HG03460 (cell line): ENCODE data around the gene LILRB4.
"Not testable (repeated sequence)": the region's sequence is repeated elsewhere in the genome, so short reads cannot be mapped to it uniquely, and the experiment has no call there.

Experiments
- ATAC-seq: cut with Tn5 transposase; IDR thresholded peaks from one replicate; pipeline ENCODE4 v1.9.1; 2021; ENCODE audit not compliant: unreplicated experiment

The LILRB4 gene

GRCh38 chr19:54648129-54648528 is 14.7 kb upstream of the LILRB4 start:
- no peak for ATAC-seq

- no peak for ATAC-seq
Observed at GRCh38 chr19:54650108-54650655, 12.6 kb upstream of the LILRB4 start.

GRCh38 chr19:54653181-54653809 is 9.5 kb upstream of the LILRB4 start:
- no peak for ATAC-seq

DNA sequence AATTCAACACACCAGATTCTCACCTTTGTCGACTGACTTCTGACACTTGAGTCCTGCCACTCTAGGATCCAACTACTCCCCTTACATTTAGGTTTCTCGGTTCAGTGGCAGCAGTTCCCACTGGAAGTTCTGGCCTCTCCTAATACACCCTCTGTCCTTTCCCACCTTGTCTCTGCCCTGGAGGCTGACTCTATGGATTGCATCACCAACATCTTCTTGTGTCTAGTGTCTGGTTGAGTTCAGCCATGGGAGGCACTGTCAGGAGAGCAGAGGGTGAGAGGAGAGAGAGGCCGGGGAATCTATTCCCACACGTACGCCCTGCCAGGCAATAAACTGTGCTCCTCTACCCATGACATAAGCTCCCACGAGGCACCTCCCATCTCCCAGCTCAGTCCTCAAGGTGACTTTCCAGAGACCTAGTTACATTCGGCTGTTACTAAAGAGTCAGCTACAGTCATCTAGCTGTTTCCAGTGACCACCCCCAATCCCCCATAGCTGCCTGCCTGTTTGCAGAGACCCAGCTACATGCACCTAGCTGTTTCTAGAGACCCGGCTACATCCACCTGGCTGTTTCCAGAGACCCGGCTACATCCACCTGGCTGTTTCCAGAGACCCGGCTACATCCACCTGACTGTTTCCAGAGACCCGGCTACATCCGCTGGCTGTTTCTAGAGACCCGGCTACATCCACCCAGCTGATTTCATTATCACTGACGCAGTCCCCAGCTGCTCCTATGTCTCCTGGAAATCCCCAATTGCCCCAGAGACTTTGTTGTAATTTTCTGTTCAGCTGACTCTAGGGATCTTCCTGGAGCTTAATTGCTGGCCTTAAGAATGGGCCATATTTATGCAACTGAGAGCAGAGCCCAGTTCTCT is 8.1 kb upstream of the LILRB4 start:
- no peak for ATAC-seq

DNA sequence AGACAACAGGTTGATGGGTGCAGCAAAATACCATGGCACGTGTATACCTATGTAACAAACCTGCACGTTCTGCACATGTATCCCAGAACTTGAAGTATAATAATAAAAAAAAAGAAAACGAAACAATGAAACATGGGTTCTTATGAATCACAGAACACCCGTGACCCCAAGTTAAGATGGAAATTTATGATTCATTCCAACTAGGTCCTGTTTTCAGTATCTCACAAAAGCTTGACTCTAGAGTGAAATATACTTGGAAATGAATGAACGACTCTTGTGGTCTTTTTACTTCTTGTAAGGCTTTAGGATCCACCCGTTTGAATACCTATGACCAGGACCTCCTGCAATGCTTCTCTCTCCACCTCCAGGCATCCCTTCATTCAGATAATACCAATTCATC is 3.5 kb upstream of the LILRB4 start:
- ATAC-seq = no peak

GRCh38 chr19:54660306-54660705 is 2.5 kb upstream of the LILRB4 start:
- no peak for ATAC-seq

DNA sequence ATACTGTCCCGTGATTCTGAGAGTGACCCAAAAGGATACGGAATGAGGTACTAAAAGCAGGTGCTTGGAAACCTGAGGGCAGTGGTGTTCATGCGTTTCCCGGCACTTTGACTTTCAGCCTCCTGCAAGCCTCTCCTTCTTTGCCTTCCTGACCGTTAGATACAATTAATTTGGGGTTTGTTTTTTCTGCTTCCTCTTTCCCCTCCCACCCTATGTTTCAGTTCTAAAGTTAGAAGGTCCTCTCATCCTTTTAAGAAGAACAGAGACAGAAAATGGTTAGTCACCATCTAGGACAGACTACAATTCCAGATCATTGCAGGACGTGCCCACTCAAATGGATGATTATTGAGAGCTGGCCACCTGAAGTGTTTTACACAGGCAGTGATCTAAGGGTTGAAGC is 1.8 kb upstream of the LILRB4 start:
- ATAC-seq = no peak

DNA sequence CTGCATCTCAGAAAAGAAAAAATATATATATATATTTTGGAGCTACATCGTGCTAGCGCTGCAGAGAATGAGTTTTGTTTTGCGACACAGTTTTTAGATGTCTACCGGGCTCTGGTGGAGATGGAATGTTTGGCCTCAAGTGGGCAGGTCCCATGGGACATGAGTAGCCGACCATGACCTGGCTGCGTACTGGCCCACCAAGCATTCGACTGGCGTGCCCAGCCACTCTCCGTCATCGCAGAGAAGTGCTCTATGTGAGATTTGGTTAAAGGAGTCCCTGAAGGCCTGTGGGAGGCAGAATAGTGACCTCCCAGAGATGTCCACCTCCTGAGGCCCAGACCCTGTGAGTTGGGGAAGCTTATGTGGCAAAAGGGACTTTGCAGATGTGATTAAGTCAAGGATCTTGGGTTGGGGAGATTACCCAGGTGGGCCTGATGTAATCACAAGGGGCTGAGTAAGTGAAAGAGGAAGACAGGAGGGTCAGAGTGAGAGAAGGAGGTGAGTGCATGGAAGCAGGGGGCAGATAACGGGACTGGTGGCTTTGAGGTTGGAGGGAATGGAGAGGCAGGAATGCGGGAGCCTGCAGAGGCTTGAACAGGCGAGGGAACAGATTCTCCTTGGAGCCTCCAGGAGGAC is 821 bp upstream of the LILRB4 start:
- ATAC-seq = no peak

GRCh38 chr19:54665530-54665929 is 2.7 kb downstream of the LILRB4 start:
- no peak for ATAC-seq

DNA sequence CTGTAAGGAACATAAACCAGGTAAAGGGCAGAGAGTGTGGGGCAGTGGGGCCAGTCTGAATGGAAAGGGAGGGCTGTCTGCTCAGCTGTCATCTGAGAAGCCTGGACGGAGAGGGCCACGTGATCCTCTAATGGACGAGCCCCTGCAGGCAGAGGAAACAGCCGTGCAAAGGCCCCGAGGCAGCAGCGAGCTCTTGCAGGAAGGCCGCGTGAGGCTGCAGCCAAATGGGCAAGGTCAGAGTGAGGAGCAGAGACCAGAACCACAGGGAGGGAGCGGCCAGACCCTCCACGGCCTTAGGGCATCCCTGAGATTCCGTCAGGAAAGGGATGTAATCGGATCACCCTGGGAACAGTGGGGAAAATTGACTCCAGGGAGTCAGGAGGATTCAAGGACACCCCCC is 4.4 kb downstream of the LILRB4 start:
- ATAC-seq = no peak

DNA sequence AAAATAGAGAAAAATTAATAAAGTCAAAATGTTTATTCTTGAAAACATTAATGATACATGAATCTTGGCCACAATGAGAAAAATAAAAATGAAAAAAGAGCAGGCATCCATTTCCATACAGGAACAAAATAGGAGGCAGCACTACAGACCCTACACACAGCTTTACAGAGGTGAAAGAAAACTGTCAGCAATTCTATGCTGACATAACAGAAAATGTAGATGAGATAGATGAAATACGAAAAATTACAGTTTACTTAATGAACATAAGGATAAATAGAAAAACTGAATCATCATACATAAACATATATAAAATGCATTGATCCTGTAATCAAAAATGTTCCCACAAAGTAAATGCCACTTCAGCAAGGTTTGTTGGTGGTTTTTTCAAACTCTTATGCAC is 5.6 kb downstream of the LILRB4 start:
- ATAC-seq = no peak

DNA sequence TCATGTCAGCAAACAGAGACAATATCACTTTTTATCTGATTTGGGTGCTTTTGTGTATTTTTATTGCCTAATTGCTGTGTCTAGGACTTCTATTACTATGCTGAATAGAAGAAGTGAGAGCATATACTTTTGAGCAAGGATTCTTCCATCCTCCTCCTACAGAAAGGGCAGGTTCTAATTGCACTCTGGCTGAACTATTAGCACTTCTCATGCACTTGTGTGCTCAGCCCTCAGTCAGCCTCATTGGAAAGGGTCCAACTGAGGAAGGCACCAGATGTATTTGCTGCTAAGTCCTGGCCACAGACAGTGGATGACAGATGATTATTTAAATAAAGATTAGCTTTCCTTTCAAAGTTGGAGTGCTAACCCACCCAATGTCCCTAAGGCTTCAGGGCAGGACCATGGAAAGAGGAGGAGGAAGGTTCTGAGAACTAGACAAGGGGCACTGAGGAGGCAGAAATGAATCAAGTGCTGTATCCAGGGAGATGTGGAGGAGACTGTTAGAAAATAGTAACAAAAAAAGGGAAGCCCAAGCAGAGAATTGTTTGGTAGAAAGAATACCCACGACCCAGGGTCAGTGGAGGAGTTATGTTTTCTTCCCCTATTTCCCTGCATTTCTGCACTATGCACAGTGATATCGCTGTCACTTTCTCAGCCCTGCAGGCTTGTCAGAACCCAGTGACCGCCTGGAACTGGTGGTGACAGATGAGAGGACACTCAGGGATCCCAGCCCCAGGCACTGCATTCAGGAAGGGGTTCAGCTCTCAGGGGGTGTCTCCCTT is 8.0 kb downstream of the LILRB4 start:
- no peak for ATAC-seq

DNA sequence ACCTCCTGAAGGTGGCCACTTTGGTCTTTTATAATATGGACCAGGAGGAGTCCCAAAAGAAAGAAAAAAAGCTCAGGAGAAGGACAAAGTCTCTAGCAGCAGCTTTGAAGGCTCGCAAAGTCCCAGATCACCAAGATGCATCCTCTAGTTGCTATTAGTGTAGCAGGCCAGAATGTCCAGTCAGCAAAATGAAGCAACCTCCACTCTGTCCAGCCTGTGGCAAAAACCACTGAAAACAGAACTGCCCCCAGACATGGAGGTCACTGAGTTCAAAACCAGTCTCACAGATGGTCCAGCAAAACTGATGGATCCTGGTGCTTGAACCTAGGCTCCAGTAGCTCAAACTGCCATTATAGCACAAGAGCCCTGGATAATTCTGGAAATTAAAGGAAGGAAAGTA is 10.4 kb downstream of the LILRB4 start:
- ATAC-seq = no peak

DNA sequence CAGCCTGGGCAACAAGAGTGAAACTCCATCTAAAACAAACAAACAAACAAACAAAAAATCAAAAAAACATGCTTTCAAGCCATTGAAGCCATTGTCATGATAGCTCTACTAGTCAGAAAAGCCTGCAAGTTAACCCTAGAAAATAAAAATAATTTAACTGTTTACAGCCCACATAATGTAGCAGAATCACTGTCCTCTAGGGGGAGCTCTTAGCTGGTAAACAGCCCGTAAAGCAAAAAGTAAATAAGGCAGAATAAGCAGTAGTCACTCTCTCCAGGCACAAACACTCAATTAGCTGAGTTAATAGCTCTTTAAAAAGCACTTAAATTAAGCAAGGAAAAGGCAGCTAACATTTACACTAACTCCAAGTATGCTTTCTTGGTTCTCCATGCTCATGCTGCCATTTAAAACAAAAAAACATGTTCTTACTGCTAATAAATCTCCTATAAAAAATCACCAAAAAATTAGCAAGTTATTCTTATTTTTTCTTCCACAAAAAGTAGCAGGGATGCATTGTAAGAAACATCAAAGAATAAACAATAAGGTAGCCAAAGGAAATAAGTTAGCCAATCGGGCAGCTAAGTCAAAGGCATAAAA is 11.3 kb downstream of the LILRB4 start:
- no peak for ATAC-seq

DNA sequence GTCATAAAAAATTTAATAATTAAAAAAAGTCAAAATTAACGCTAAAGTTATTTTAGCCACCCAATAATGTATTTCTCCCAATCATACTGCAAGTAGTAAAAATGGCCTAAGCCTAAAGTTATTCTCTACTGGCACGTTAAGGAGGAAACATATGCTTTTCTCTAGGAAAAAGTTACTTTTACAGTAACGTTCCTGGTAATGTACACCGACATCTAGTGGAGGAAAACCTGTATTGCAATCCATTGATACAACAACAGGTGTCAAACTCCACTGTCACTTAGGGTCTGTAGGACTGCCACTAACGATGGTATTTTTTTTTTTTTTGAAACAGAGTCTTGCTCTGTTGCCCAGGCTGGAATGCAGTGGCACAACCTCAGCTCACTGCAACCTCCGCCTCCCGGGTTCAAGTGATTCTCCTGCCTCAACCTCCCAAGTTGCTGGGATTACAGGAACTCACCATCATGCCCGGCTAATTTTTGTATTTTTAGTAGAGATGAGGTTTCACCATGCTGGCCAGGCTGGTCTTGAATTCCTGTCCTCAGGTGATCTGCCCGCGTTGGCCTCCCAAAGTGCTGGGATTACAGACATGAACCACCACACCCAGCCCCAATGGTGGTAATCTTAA is 13.5 kb downstream of the LILRB4 start:
- ATAC-seq = not testable (repeated sequence)

DNA sequence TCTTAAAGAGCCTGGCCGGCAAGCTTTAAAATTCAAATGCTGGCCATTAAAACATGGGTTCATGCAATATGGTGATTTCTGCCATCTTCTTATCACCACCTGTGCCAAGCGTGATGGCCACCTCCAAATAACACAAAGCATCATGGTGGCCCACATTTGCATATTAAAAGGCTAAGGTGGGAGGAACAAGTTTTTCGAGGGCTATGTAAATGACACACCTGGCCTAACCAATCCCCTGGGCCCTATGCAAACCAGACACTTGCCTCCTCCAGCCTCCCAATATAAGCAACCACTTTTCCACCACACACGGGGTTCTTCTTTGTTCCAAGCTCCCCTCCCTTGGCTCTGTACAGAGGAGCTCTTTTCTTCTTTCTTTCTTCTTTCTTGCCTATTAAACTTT is 14.4 kb downstream of the LILRB4 start:
- ATAC-seq = no peak

- not testable (repeated sequence) for ATAC-seq
Observed at GRCh38 chr19:54681596-54681995, 18.8 kb downstream of the LILRB4 start.

GRCh38 chr19:54682306-54682856 is 19.6 kb downstream of the LILRB4 start:
- ATAC-seq = no peak

GRCh38 chr19:54684527-54684926 is 21.7 kb downstream of the LILRB4 start:
- no peak for ATAC-seq
